HG02840 (cell line): ENCODE measurements around the gene CD276.

Source experiments
- ATAC-seq: cut with Tn5 transposase; IDR thresholded peaks from one replicate; pipeline ENCODE4 v1.9.1; 2021; ENCODE audit warnings: mild to moderate bottlenecking, moderate library complexity, moderate number of reproducible peaks; ENCODE audit not compliant: unreplicated experiment, low FRiP score

CD276 gene

GRCh38 chr15:73758461-73758860 is 74.3 kb downstream of the CD276 start:
- no peak for ATAC-seq

- no peak for ATAC-seq
Observed at GRCh38 chr15:73760330-73761329, 76.4 kb downstream of the CD276 start.

GRCh38 chr15:73763931-73764330 is 79.7 kb downstream of the CD276 start:
- ATAC-seq, result no peak
